HG03460 (cell line): ENCODE results near the gene P2RX3.
"Not testable (repeated sequence)": the region's sequence is repeated elsewhere in the genome, so short reads cannot be mapped to it uniquely, and the experiment has no call there.

ENCODE experiments used
- ATAC-seq: cut with Tn5 transposase; IDR thresholded peaks from one replicate; pipeline ENCODE4 v1.9.1; 2021; ENCODE audit not compliant: unreplicated experiment

The P2RX3 gene

GRCh38 chr11:57338142-57338541 lies at the start of gene P2RX3:
P2RX3 (plus strand) TSS chr11:57338352; CDS start chr11:57338551, 199 bp downstream.
- no peak for ATAC-seq

GRCh38 chr11:57288771-57289579 lies 49.2 kb upstream of the P2RX3 start:
- ATAC-seq: no peak

GRCh38 chr11:57290288-57290687 lies 47.9 kb upstream of the P2RX3 start:
- ATAC-seq: no peak

GRCh38 chr11:57294225-57295131 lies 43.7 kb upstream of the P2RX3 start:
- ATAC-seq: no peak

GRCh38 chr11:57296205-57296604 lies 41.9 kb upstream of the P2RX3 start:
- ATAC-seq: not testable (repeated sequence)

GRCh38 chr11:57297221-57297620 lies 40.9 kb upstream of the P2RX3 start:
- ATAC-seq: no peak

- no peak for ATAC-seq
These were observed 38.9 kb upstream of the P2RX3 start for GRCh38 chr11:57299150-57299737.

- ATAC-seq: no peak
These were observed 37.4 kb upstream of the P2RX3 start for GRCh38 chr11:57300785-57301184.

GRCh38 chr11:57301711-57302423 lies 36.3 kb upstream of the P2RX3 start:
- ATAC-seq: no peak

- no peak for ATAC-seq
These were observed 35.7 kb upstream of the P2RX3 start for GRCh38 chr11:57302489-57302888.

GRCh38 chr11:57303280-57303989 lies 34.7 kb upstream of the P2RX3 start:
- ATAC-seq: no peak

GRCh38 chr11:57303990-57304579 lies 34.1 kb upstream of the P2RX3 start:
- no peak for ATAC-seq

- no peak for ATAC-seq
These were observed 32.6 kb upstream of the P2RX3 start for GRCh38 chr11:57305523-57305922.

GRCh38 chr11:57306161-57306876 lies 31.8 kb upstream of the P2RX3 start:
- ATAC-seq: no peak

- no peak for ATAC-seq
These were observed 31.1 kb upstream of the P2RX3 start for GRCh38 chr11:57306940-57307565.

GRCh38 chr11:57307666-57308270 lies 30.4 kb upstream of the P2RX3 start:
- ATAC-seq: no peak

GRCh38 chr11:57308426-57309060 lies 29.6 kb upstream of the P2RX3 start:
- no peak for ATAC-seq
